ENCODE measurements around the gene OR2S2.

Gene OR2S2

GRCh38 chr9:35907711-35908503 lies 50.0 kb downstream of the OR2S2 start:
- no peak for DNase-seq

All from activated naive CD4-positive, alpha-beta T cell treated with anti-CD3 and anti-CD28 coated beads, Interleukin-2, amount 50 U/mL, for 16 hours (primary cell).